SK-N-SH treated with all-trans-retinoic acid at 6 μM for 48 hours (cell line): ENCODE results near the gene HAPLN1.

Experiments used
- ATAC-seq: fragments of 200-7000 bp; cut with Tn5 transposase; 3 replicates; pipeline ENCODE4 v1.9.1; 2020; ENCODE audit warnings: mild to moderate bottlenecking, moderate library complexity
- ARNTL ChIP-seq: fragments of 450-650 bp; formaldehyde crosslinking; IDR thresholded peaks from 2 replicates; pipeline ENCODE4 v1.5.0; 2020; ENCODE audit warnings: low read depth, mild to moderate bottlenecking, moderate library complexity, borderline replicate concordance
- BACH2 ChIP-seq: fragments of 250-450 bp; sonication (Bioruptor Pico); IDR thresholded peaks from 2 replicates; pipeline ENCODE4 v1.9.0; 2021; ENCODE audit warnings: mild to moderate bottlenecking, borderline replicate concordance
- CSDC2 ChIP-seq: fragments of 250-450 bp; sonication (Bioruptor Pico); IDR thresholded peaks from 2 replicates; pipeline ENCODE4 v1.5.0; 2020; ENCODE audit warnings: mild to moderate bottlenecking, moderate library complexity
- ESRRG ChIP-seq: fragments of 250-450 bp; sonication (Bioruptor Pico); IDR thresholded peaks from 2 replicates; pipeline ENCODE4 v1.6.1; 2021; ENCODE audit warnings: mild to moderate bottlenecking
- GLIS3 ChIP-seq: fragments of 250-450 bp; sonication (Bioruptor Pico); IDR thresholded peaks from 2 replicates; pipeline ENCODE4 v1.5.0; 2020; ENCODE audit warnings: mild to moderate bottlenecking, moderate library complexity
- ISL1 ChIP-seq: fragments of 250-450 bp; sonication (Bioruptor Pico); IDR thresholded peaks from 2 replicates; pipeline ENCODE4 v2.1.2; 2022; ENCODE audit warnings: mild to moderate bottlenecking, moderate library complexity
- PATZ1 ChIP-seq: fragments of 250-450 bp; sonication (Bioruptor Pico); IDR thresholded peaks from 2 replicates; pipeline ENCODE4 v1.8.0; 2020; ENCODE audit warnings: mild to moderate bottlenecking, moderate library complexity, borderline replicate concordance
- PPARA ChIP-seq: fragments of 250-450 bp; sonication (Bioruptor Pico); IDR thresholded peaks from 2 replicates; pipeline ENCODE4 v1.5.0; 2020; ENCODE audit warnings: mild to moderate bottlenecking, borderline replicate concordance
- SNAI2 ChIP-seq: fragments of 250-450 bp; sonication (Bioruptor Pico); IDR thresholded peaks from 2 replicates; pipeline ENCODE4 v1.5.0; 2020; ENCODE audit warnings: mild to moderate bottlenecking, moderate library complexity
- TCF4 ChIP-seq: fragments of 250-450 bp; sonication (Bioruptor Pico); IDR thresholded peaks from 2 replicates; pipeline ENCODE4 v1.8.0; 2021; ENCODE audit warnings: mild to moderate bottlenecking, moderate library complexity, borderline replicate concordance
- TOX ChIP-seq: fragments of 250-450 bp; sonication (Bioruptor Pico); IDR thresholded peaks from 2 replicates; pipeline ENCODE4 v1.8.0; 2021; ENCODE audit warnings: mild to moderate bottlenecking, moderate library complexity, borderline replicate concordance
- ZC3H10 ChIP-seq: fragments of 250-450 bp; sonication (Bioruptor Pico); IDR thresholded peaks from 2 replicates; pipeline ENCODE4 v1.5.1; 2021; ENCODE audit warnings: mild to moderate bottlenecking, moderate library complexity
- ZFP3 ChIP-seq: fragments of 250-450 bp; sonication (Bioruptor Pico); IDR thresholded peaks from 2 replicates; pipeline ENCODE4 v1.5.0; 2020; ENCODE audit warnings: mild to moderate bottlenecking, moderate library complexity
- ZFP30 ChIP-seq: fragments of 450-650 bp; formaldehyde crosslinking; IDR thresholded peaks from 2 replicates; pipeline ENCODE4 v1.5.0; 2022; ENCODE audit warnings: mild to moderate bottlenecking, moderate library complexity
- ZNF565 ChIP-seq: fragments of 450-650 bp; formaldehyde crosslinking; conservative IDR thresholded peaks from 2 replicates; pipeline ENCODE4 v1.5.0; 2020; ENCODE audit warnings: low read depth, mild to moderate bottlenecking, moderate library complexity
- ZNF70 ChIP-seq: fragments of 450-650 bp; formaldehyde crosslinking; IDR thresholded peaks from 2 replicates; pipeline ENCODE4 v1.5.0; 2020; ENCODE audit warnings: mild to moderate bottlenecking, moderate library complexity
- TF ChIP-seq, protein P1 (sequence below): fragments of 250-450 bp; sonication (Bioruptor Pico); IDR thresholded peaks from 2 replicates; pipeline ENCODE4 v1.5.0; 2020; ENCODE audit warnings: mild to moderate bottlenecking, moderate library complexity
- TF ChIP-seq, protein P2 (sequence below): fragments of 250-450 bp; sonication (Bioruptor Pico); IDR thresholded peaks from 2 replicates; pipeline ENCODE4 v1.5.1; 2020; ENCODE audit warnings: low read depth, mild to moderate bottlenecking, moderate library complexity
- TF ChIP-seq, protein P3 (sequence below): fragments of 250-450 bp; sonication (Bioruptor Pico); IDR thresholded peaks from 2 replicates; pipeline ENCODE4 v1.5.1; 2021; ENCODE audit warnings: mild to moderate bottlenecking, moderate library complexity
- TF ChIP-seq, protein P4 (sequence below): fragments of 250-450 bp; sonication (Bioruptor Pico); IDR thresholded peaks from 2 replicates; pipeline ENCODE4 v1.8.0; 2021; ENCODE audit warnings: low read depth, mild to moderate bottlenecking, moderate library complexity, borderline replicate concordance

Gene HAPLN1

DNA sequence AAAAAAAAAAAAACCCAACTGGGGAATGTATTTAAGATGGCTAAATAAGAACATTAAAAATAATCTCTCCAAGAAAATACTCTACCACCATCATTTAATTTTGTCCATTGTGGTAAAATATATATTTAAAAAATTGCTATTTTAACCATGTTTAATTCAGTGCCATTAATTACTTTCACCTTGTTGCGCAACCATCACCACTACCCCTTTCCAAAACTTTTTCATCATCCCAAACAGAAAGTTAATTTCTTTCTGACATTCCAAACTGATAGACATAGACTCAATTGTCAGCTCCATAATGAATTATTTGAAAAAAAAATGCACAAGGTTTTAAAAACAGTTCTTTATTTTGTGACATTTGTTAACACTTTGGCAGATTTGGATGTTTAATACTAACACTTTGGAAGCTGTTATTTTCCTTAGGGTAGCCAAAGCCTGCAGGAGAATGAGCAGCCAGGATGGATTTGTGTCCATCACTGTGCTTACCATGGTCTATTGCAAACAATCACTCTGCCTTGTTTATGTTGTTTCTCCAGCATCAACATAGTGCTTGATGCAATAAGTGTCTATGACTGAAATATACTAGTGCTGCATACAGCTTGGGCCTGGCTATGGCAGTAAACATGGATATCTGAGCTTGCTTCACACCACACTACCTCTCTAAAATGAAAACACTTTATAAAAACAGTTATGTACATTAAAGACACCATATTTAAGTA is 62.7 kb downstream of the HAPLN1 start:
- no peak for TF ChIP-seq TCF4 (CRISPR knock-in tag)
- no peak for TF ChIP-seq ZFP30
- no peak for TF ChIP-seq ZNF565 (CRISPR knock-in tag)
- TF ChIP-seq, protein P1, sequence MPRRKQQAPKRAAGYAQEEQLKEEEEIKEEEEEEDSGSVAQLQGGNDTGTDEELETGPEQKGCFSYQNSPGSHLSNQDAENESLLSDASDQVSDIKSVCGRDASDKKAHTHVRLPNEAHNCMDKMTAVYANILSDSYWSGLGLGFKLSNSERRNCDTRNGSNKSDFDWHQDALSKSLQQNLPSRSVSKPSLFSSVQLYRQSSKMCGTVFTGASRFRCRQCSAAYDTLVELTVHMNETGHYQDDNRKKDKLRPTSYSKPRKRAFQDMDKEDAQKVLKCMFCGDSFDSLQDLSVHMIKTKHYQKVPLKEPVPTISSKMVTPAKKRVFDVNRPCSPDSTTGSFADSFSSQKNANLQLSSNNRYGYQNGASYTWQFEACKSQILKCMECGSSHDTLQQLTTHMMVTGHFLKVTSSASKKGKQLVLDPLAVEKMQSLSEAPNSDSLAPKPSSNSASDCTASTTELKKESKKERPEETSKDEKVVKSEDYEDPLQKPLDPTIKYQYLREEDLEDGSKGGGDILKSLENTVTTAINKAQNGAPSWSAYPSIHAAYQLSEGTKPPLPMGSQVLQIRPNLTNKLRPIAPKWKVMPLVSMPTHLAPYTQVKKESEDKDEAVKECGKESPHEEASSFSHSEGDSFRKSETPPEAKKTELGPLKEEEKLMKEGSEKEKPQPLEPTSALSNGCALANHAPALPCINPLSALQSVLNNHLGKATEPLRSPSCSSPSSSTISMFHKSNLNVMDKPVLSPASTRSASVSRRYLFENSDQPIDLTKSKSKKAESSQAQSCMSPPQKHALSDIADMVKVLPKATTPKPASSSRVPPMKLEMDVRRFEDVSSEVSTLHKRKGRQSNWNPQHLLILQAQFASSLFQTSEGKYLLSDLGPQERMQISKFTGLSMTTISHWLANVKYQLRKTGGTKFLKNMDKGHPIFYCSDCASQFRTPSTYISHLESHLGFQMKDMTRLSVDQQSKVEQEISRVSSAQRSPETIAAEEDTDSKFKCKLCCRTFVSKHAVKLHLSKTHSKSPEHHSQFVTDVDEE (CRISPR knock-in tag): no peak
- no peak for TF ChIP-seq ZNF70 (CRISPR knock-in tag)
- TF ChIP-seq PATZ1: no peak
- TF ChIP-seq, protein P2, sequence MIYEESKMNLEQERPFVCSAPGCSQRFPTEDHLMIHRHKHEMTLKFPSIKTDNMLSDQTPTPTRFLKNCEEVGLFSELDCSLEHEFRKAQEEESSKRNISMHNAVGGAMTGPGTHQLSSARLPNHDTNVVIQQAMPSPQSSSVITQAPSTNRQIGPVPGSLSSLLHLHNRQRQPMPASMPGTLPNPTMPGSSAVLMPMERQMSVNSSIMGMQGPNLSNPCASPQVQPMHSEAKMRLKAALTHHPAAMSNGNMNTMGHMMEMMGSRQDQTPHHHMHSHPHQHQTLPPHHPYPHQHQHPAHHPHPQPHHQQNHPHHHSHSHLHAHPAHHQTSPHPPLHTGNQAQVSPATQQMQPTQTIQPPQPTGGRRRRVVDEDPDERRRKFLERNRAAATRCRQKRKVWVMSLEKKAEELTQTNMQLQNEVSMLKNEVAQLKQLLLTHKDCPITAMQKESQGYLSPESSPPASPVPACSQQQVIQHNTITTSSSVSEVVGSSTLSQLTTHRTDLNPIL (CRISPR knock-in tag): no peak
- no peak for TF ChIP-seq ZC3H10
- TF ChIP-seq, protein P3, sequence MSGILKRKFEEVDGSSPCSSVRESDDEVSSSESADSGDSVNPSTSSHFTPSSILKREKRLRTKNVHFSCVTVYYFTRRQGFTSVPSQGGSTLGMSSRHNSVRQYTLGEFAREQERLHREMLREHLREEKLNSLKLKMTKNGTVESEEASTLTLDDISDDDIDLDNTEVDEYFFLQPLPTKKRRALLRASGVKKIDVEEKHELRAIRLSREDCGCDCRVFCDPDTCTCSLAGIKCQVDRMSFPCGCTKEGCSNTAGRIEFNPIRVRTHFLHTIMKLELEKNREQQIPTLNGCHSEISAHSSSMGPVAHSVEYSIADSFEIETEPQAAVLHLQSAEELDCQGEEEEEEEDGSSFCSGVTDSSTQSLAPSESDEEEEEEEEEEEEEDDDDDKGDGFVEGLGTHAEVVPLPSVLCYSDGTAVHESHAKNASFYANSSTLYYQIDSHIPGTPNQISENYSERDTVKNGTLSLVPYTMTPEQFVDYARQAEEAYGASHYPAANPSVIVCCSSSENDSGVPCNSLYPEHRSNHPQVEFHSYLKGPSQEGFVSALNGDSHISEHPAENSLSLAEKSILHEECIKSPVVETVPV: no peak
- no peak for TF ChIP-seq BACH2 (CRISPR knock-in tag)
- no peak for TF ChIP-seq GLIS3 (CRISPR knock-in tag)
- no peak for TF ChIP-seq PPARA
- no peak for TF ChIP-seq CSDC2 (CRISPR knock-in tag)
- no peak for TF ChIP-seq ISL1 (CRISPR knock-in tag)
- TF ChIP-seq, all 23 proteins: peak for 0
- ATAC-seq: no peak

GRCh38 chr5:83654427-83654994 is 66.1 kb downstream of the HAPLN1 start:
- no peak for TF ChIP-seq SNAI2
- TF ChIP-seq TCF4 (CRISPR knock-in tag): no peak
- TF ChIP-seq TOX (CRISPR knock-in tag): no peak
- no peak for TF ChIP-seq ESRRG (CRISPR knock-in tag)
- TF ChIP-seq, protein P4, sequence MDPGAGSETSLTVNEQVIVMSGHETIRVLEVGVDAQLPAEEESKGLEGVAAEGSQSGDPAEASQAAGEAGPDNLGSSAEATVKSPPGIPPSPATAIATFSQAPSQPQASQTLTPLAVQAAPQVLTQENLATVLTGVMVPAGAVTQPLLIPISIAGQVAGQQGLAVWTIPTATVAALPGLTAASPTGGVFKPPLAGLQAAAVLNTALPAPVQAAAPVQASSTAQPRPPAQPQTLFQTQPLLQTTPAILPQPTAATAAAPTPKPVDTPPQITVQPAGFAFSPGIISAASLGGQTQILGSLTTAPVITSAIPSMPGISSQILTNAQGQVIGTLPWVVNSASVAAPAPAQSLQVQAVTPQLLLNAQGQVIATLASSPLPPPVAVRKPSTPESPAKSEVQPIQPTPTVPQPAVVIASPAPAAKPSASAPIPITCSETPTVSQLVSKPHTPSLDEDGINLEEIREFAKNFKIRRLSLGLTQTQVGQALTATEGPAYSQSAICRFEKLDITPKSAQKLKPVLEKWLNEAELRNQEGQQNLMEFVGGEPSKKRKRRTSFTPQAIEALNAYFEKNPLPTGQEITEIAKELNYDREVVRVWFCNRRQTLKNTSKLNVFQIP (CRISPR knock-in tag): no peak
- no peak for ATAC-seq

- no peak for ATAC-seq
- TF ChIP-seq ZFP3 (CRISPR knock-in tag): no peak
- TF ChIP-seq TOX (CRISPR knock-in tag): no peak
- TF ChIP-seq, protein P1 (CRISPR knock-in tag): no peak
- TF ChIP-seq CSDC2 (CRISPR knock-in tag): no peak
- TF ChIP-seq ZC3H10: no peak
- no peak for TF ChIP-seq ARNTL (CRISPR knock-in tag)
- no peak for TF ChIP-seq ESRRG (CRISPR knock-in tag)
- TF ChIP-seq GLIS3 (CRISPR knock-in tag): no peak
- TF ChIP-seq ISL1 (CRISPR knock-in tag): no peak
- TF ChIP-seq BACH2 (CRISPR knock-in tag): no peak
- no peak for TF ChIP-seq ZNF70 (CRISPR knock-in tag)
- no peak for TF ChIP-seq PATZ1
- TF ChIP-seq, protein P2 (CRISPR knock-in tag): no peak
Observed at GRCh38 chr5:83653669-83654068, 67.0 kb downstream of the HAPLN1 start.
